ENCODE measurements around the gene SVEP1.

The SVEP1 gene

DNA sequence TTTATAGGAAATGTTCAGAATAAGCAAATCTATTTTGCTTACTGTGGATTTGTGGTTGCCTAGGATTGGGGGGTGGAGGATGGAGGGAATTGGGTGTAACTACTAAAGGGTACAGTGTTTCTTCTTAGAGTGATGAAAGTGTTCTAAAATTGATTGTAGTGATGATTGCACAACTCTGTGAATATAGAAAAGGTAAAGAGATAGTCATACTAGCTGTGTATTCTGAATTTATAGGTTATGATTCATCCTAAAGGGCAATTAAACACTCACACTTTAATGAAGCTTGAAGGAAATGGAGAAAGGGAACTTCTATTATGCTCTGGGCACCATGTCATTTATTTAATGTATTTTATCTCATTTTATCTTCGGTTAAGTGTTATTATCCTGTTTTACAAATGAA, 251.8 kb downstream of the SVEP1 start:
- DNase-seq, result no peak

DNA sequence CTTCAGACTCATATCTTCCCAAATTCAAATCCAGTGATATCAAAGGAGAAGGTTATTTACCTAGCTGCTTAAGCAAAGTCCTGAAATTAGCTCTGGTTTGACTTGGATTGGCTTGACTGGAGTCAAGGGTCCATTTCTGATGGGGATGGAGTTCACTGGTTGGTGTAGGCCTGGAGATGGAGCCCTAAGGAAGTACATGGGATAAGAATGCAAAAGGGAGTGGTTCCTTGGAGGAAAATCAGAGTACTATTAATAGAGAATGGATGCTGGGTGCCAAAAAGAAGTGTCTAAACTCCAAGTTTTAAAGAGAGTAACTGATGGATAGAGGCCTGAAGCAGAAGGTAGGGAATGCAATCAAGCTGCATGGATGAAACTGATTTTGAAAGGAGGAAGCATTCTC, 255.7 kb downstream of the SVEP1 start:
- no peak for DNase-seq

DNA sequence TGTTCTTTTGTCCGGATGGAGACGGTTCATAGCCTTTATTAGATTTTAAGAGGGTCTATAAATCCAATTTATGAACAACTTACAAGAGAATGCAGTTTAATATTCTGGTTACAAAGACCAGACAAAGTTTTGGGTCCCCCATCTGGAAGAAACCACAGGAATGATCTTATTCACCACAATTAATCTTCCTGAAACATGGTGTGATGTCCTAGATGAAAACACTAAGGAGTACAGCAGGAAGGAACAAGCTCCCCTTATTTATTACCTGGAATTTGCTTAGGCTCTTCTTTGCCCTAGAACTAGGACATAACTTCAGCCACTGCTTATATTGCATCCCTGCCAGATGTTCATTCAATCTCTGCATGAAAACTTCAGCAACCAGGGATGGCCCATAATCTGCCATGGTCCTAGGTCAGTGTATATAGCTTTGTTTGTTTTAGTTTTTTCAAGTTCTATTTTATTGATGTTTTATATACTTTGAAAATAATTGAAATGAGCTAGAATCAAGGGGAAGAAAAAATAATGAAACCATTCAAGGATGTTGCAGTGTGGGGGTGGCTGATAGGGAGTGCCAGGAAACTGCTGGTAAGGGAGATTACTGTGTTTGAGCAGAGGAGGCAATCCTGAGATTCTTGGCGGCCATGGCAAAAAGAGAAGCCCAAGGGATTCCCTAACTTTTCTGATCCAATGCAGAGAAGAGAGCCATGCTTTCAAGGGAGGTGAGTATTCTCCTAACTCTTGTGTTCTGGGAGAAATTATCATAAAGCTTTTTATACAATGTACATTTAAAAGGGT, 258.7 kb downstream of the SVEP1 start:
- DNase-seq, result no peak

DNA sequence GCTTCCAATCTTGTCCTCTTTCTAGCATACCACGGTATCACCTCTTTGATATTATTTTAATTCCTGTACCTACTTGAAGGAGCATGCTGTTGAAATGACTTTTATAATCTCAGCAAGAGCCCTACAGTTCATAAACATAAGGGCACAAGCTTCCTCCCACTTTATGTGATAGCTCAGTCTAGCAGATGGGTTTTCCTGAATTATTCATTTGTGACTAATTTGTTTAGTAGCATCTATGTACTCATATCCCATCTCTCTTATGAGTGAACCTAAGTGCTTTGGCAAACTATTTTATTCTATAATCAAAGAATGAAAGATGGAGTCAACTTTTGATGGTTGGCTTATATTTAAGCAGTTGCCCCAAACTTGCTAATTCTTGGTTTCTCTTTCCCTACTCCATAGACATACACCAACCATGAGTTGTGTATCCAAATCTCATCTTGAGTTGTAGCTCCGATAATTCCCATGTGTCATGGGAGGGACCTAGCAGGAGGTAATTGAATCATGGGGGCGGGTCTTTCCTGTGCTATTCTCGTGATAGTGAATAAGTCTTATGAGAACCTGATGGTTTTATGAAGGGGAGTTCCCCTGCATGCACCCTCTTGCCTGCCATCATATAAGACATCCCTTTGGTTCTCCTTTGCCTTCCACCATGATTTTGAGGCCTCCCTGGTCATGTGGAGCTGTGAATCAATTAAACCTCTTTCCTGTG, 259.6 kb downstream of the SVEP1 start:
- DNase-seq, result no peak

DNA sequence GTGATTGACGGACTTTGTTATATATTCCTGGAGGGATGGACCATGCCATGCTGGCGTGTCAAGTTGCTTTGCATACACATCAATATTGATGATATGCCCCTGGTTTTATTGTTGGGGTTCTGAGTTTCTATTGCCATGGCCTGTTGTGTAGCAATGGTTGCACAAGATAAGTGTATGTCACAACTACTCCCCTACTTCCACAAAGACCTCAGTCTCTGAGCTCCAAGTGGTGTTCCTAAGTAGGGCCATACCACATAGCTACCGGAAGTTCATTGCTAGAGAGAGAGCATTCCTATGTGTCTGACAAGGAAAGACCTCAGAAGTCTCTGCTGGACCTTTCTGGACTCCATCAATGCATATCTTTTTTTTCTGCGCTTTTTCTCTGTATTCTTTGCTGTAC, 261.6 kb downstream of the SVEP1 start:
- DNase-seq, result no peak

DNA sequence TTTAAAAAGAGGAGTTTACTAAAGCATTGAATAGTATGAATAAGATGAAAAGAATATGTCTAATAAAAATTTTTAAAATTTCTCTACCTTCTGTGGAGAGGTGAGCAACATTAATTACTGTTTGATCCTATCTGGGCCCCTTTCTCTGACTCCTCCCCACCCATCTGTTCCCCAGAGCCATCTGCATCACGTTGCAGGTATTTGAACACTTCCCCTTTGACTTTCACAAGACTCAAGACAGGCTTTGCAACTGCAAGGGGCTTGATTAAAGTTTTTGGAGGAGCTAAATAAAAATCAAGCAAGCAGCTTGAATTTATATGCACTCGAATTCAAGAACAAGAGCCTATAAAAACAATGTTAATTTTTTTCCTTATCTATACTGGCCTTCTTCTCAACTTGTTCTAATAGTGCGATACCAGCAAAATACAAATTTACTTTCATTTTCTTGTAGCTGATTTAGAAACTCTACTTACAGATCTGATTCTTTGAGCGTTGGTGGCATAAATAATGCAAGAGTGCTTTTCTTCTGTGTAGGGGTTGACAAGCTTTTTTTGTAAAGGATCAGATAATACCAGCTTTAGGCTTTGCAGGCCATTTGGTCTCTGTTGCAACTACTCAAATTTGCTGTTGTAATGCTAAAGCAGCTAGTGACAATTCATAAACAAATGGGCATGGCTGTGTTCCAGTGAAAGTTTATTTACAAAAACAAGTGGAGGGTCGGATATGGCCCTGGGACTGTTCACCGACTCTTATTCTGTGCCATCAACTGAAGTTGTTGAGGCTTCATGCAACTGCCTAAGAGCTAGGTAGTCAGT, 263.1 kb downstream of the SVEP1 start:
- no peak for DNase-seq

Measured in anterior cingulate cortex (tissue), 58 donors.